PC-9 (cell line): Measurements from ENCODE around the gene SEC14L1.

ENCODE experiments used
- CTCF ChIP-seq: fragments of 200-600 bp; sonication (generic); conservative IDR thresholded peaks from 2 replicates; pipeline ENCODE4 v1.6.1; 2017; ENCODE audit warnings: mixed run types, antibody characterized with exemption, mild to moderate bottlenecking, moderate library complexity
- EZH2 ChIP-seq: fragments of 200-600 bp; sonication (generic); IDR thresholded peaks from 2 replicates; pipeline ENCODE4 v1.8.0; 2017; ENCODE audit warnings: antibody characterized with exemption, low read depth

GRCh38 chr17:77184474-77184873 is 43.7 kb downstream of the SEC14L1 start:
- TF ChIP-seq CTCF: no peak
- TF ChIP-seq EZH2: no peak
